ENCODE results near the gene PRR29. TPM values are rescaled to one million over a fixed set of nuclear protein-coding genes. Genes with fewer than 3 reads are reported as not detected.

Gene PRR29
- total and polyA plus RNA-seq, 4 donors: 0.02 to 0.35 (median 0.14) TPM; not detected in 1

DNA sequence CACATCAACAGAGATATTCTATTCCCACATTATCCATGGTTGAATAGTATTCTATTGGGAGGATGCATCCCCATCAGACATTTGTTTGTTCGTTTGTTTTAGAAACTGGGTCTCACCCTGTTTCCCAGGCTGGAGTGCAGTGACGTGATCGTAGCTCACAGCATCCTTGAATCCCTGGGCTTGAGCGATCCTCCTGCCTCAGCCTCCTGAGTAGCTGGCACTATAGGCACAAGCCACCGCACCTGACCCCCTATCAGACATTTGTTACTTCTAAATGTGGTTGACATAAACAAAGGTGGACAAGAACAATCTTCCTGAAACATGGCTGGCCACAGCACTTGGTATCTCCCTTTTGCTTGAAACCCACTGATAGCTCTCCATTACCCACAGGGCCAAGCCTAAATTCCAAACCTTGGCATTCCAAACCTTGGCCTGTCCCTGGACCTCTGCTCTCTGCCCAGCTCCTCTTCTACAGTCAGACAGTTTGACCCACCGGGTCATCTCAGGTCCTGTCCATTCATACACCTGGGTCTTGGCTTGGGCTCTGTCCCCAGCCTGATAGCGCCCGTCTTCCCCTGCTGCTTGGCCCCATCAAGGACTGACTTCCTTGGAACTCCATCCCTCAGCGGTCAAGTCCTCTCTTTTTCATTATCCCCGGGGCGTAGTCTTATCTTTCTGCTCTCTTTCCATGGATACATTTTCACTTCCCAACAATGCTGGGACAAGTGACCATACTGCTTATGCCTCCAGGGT lies 1.5 kb upstream of the PRR29 start:
- Histone ChIP-seq H3K4me1 (ENCODE audit: control insufficient read depth in 4 of 4, insufficient read depth in 4 of 4, low read length in 3 of 4) (peaks cover 0 to 10% (median 4%) of the 10 kb centered on the region in 4 donors), H3K27ac (ENCODE audit: low read depth in 1 of 2, low read length in 2 of 2) (no peak overlapping the region), H3K9ac (ENCODE audit: low read depth in 1 of 2, low read length in 2 of 2) (no peak overlapping the region), H3K4me3 (ENCODE audit: low read depth in 1 of 3, low read length in 3 of 3) (no peak overlapping the region), H3K36me3 (ENCODE audit: control insufficient read depth in 4 of 4, insufficient read depth in 3 of 4, low read depth in 1 of 4, low read length in 3 of 4) (no peaks in the 10 kb centered on the region), H3K27me3 (ENCODE audit: control insufficient read depth in 4 of 4, insufficient read depth in 4 of 4, low read length in 3 of 4) (peaks cover 0 to 2% (median 0%) of the 10 kb centered on the region in 4 donors), H3K9me3 (ENCODE audit: control insufficient read depth in 4 of 4, low read length in 3 of 4) (no peaks in the 10 kb centered on the region)
- DNase-seq (ENCODE audit: low spot score): no peak
- WGBS: 92% methylated on average over 11 of the region's 11 CpGs
- TF ChIP-seq HNF4A (conservative IDR thresholded peaks at IDR 0.05): no peak
- TF ChIP-seq, protein P1, sequence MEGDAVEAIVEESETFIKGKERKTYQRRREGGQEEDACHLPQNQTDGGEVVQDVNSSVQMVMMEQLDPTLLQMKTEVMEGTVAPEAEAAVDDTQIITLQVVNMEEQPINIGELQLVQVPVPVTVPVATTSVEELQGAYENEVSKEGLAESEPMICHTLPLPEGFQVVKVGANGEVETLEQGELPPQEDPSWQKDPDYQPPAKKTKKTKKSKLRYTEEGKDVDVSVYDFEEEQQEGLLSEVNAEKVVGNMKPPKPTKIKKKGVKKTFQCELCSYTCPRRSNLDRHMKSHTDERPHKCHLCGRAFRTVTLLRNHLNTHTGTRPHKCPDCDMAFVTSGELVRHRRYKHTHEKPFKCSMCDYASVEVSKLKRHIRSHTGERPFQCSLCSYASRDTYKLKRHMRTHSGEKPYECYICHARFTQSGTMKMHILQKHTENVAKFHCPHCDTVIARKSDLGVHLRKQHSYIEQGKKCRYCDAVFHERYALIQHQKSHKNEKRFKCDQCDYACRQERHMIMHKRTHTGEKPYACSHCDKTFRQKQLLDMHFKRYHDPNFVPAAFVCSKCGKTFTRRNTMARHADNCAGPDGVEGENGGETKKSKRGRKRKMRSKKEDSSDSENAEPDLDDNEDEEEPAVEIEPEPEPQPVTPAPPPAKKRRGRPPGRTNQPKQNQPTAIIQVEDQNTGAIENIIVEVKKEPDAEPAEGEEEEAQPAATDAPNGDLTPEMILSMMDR (IDR thresholded peaks at IDR 0.05; ENCODE audit: low read depth, low read length, missing input control): no peak
- no peak for TF ChIP-seq JUND (IDR thresholded peaks at IDR 0.05)

DNA sequence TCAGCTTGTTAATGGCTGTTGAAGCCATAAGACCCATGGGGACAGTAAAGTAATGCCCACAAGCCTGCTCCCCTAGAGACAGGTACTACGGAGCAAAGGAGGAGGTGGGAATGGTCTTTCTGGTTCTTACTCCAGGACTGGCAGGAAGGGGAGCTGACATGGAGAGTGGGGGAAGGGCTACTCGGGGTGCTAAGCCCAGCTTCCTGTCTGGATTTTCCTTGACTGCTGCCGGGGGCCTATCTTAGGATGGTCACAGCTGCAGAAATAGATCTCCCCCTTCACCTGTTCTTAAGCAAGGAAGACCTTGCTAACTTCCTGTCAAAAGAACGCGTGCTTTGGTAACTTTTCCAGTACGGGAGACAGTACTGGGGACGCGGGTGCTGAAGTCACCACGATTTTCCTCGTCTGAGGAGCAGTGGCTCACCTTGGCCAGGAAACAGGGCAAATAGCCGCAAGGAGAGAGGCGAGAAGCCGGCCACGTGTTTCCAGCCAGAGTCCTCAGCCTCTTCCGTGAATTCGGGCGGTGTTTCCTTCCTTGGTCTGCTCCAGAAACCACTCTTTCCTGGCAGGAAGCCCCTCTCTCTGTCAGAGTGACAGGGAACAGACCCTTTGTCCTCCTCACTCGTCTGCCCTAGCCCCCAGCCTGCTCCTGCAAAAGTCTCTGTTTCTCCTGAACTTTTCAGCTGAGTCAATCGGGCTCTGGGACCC lies 656 bp upstream of the PRR29 start:
- 24% methylated on average over 19 of the region's 19 CpGs for WGBS
- H3K27me3 ChIP-seq (ENCODE audit: control insufficient read depth in 4 of 4, insufficient read depth in 4 of 4, low read length in 3 of 4): peaks cover 0 to 2% (median 0%) of the 10 kb centered on the region in 4 donors
- no peak for DNase-seq (ENCODE audit: low spot score)

More for the DNA sequence above, 656 bp upstream of the PRR29 start:
- Histone ChIP-seq H3K27ac (ENCODE audit: low read depth in 1 of 2, low read length in 2 of 2) (no peak overlapping the region), H3K36me3 (ENCODE audit: control insufficient read depth in 4 of 4, insufficient read depth in 3 of 4, low read depth in 1 of 4, low read length in 3 of 4) (no peaks in the 10 kb centered on the region), H3K9me3 (ENCODE audit: control insufficient read depth in 4 of 4, low read length in 3 of 4) (no peaks in the 10 kb centered on the region), H3K9ac (ENCODE audit: low read depth in 1 of 2, low read length in 2 of 2) (no peak overlapping the region), H3K4me3 (ENCODE audit: low read depth in 1 of 3, low read length in 3 of 3) (peak overlapping the region in 1 of 3 donors; percentile 42), H3K4me1 (ENCODE audit: control insufficient read depth in 4 of 4, insufficient read depth in 4 of 4, low read length in 3 of 4) (peaks cover 0 to 10% (median 4%) of the 10 kb centered on the region in 4 donors)
- TF ChIP-seq JUND (IDR thresholded peaks at IDR 0.05) (no peak), NR2F2 (IDR thresholded peaks at IDR 0.05) (no peak), SP1 (IDR thresholded peaks at IDR 0.05) (no peak), RAD21 (IDR thresholded peaks at IDR 0.05) (no peak), TAF1 (conservative IDR thresholded peaks at IDR 0.05) (no peak), EGR1 (IDR thresholded peaks at IDR 0.05; ENCODE audit: low read depth in 2 of 2) (no peak), GABPA (IDR thresholded peaks at IDR 0.05 in 1 of 2, conservative IDR thresholded peaks at IDR 0.05 in 1 of 2) (no peak), FOXA2 (IDR thresholded peaks at IDR 0.05) (no peak), YY1 (IDR thresholded peaks at IDR 0.05) (no peak), HNF4G (IDR thresholded peaks at IDR 0.05) (no peak), FOXA1 (IDR thresholded peaks at IDR 0.05) (no peak)
- TF ChIP-seq, protein P2, sequence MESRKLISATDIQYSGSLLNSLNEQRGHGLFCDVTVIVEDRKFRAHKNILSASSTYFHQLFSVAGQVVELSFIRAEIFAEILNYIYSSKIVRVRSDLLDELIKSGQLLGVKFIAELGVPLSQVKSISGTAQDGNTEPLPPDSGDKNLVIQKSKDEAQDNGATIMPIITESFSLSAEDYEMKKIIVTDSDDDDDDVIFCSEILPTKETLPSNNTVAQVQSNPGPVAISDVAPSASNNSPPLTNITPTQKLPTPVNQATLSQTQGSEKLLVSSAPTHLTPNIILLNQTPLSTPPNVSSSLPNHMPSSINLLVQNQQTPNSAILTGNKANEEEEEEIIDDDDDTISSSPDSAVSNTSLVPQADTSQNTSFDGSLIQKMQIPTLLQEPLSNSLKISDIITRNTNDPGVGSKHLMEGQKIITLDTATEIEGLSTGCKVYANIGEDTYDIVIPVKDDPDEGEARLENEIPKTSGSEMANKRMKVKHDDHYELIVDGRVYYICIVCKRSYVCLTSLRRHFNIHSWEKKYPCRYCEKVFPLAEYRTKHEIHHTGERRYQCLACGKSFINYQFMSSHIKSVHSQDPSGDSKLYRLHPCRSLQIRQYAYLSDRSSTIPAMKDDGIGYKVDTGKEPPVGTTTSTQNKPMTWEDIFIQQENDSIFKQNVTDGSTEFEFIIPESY (IDR thresholded peaks at IDR 0.05): no peak
- TF ChIP-seq, protein P3, sequence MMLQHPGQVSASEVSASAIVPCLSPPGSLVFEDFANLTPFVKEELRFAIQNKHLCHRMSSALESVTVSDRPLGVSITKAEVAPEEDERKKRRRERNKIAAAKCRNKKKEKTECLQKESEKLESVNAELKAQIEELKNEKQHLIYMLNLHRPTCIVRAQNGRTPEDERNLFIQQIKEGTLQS (IDR thresholded peaks at IDR 0.05): no peak
- TF ChIP-seq, protein P4, sequence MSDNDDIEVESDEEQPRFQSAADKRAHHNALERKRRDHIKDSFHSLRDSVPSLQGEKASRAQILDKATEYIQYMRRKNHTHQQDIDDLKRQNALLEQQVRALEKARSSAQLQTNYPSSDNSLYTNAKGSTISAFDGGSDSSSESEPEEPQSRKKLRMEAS (IDR thresholded peaks at IDR 0.05): no peak
- TF ChIP-seq, protein P5, sequence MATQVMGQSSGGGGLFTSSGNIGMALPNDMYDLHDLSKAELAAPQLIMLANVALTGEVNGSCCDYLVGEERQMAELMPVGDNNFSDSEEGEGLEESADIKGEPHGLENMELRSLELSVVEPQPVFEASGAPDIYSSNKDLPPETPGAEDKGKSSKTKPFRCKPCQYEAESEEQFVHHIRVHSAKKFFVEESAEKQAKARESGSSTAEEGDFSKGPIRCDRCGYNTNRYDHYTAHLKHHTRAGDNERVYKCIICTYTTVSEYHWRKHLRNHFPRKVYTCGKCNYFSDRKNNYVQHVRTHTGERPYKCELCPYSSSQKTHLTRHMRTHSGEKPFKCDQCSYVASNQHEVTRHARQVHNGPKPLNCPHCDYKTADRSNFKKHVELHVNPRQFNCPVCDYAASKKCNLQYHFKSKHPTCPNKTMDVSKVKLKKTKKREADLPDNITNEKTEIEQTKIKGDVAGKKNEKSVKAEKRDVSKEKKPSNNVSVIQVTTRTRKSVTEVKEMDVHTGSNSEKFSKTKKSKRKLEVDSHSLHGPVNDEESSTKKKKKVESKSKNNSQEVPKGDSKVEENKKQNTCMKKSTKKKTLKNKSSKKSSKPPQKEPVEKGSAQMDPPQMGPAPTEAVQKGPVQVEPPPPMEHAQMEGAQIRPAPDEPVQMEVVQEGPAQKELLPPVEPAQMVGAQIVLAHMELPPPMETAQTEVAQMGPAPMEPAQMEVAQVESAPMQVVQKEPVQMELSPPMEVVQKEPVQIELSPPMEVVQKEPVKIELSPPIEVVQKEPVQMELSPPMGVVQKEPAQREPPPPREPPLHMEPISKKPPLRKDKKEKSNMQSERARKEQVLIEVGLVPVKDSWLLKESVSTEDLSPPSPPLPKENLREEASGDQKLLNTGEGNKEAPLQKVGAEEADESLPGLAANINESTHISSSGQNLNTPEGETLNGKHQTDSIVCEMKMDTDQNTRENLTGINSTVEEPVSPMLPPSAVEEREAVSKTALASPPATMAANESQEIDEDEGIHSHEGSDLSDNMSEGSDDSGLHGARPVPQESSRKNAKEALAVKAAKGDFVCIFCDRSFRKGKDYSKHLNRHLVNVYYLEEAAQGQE (IDR thresholded peaks at IDR 0.05): no peak
